Keratinocyte (primary cell): Measurements from ENCODE around the gene DAB1. TPM values are rescaled to one million over a fixed set of nuclear protein-coding genes. Genes with fewer than 3 reads are reported as not detected.

Experiments
- DNase-seq: peaks from one replicate; pipeline ENCODE4 v3.0.0-alpha.2; 2011; ENCODE audit warnings: low read depth, missing footprints, low spot score
- FAIRE-seq: peaks from 2 replicates; lab custom pipeline; 2011; peaks lifted over from hg19 to GRCh38; lab: Jason Lieb, UNC
- H2AFZ ChIP-seq: 2 replicates; pipeline ENCODE4 v1.6.0; 2012; ENCODE audit warnings: low read length, control low read depth, inconsistent platforms; ENCODE audit not compliant: control insufficient read depth
- H3K27ac ChIP-seq: 2 replicates; pipeline ENCODE4 v1.5.1; 2011; ENCODE audit warnings: low read length; ENCODE audit not compliant: control insufficient read depth, insufficient read depth
- H3K27me3 ChIP-seq: 3 replicates; pipeline ENCODE4 v1.6.0; 2011; ENCODE audit warnings: low read length; ENCODE audit not compliant: control insufficient read depth, insufficient read depth; ENCODE audit errors: extremely low read depth
- H3K36me3 ChIP-seq, 2 experiments: 2 replicates in 1 of 2; 3 replicates in 1 of 2; pipeline ENCODE4 v1.5.1; 2011; ENCODE audit warnings: low read length in 2 of 2, mild to moderate bottlenecking in 1 of 2; ENCODE audit not compliant: control insufficient read depth in 2 of 2, insufficient read depth in 2 of 2; ENCODE audit errors: extremely low read depth in 1 of 2
- H3K4me1 ChIP-seq: 3 replicates; pipeline ENCODE4 v1.5.1; 2011; ENCODE audit warnings: low read length; ENCODE audit not compliant: control insufficient read depth, insufficient read depth; ENCODE audit errors: extremely low read depth
- H3K4me2 ChIP-seq: 3 replicates; pipeline ENCODE4 v1.6.0; 2011; ENCODE audit warnings: low read depth, low read length; ENCODE audit not compliant: control insufficient read depth, insufficient read depth; ENCODE audit errors: extremely low read depth
- H3K4me3 ChIP-seq, 3 experiments: fragments of 200-600 bp in 1 of 3; sonication (generic) in 1 of 3; 2 replicates in 2 of 3; 3 replicates in 1 of 3; pipeline ENCODE4 v1.5.1; 2011 to 2016; ENCODE audit warnings: low read length in 3 of 3, mild to moderate bottlenecking in 3 of 3, control low read depth in 2 of 3, inconsistent platforms in 1 of 3, low read depth in 1 of 3, mixed read lengths in 1 of 3, mixed run types in 1 of 3, moderate library complexity in 1 of 3; ENCODE audit not compliant: control insufficient read depth in 2 of 3, insufficient read depth in 2 of 3; ENCODE audit errors: extremely low read depth in 1 of 3
- H3K79me2 ChIP-seq: 2 replicates; pipeline ENCODE4 v1.6.0; 2012; ENCODE audit warnings: low read length; ENCODE audit not compliant: control insufficient read depth, insufficient read depth
- H3K9ac ChIP-seq: 3 replicates; pipeline ENCODE4 v1.6.0; 2011; ENCODE audit warnings: low read length; ENCODE audit not compliant: control insufficient read depth, insufficient read depth; ENCODE audit errors: extremely low read depth
- H3K9me1 ChIP-seq: 3 replicates; pipeline ENCODE4 v1.6.0; 2011; ENCODE audit warnings: low read length; ENCODE audit not compliant: control insufficient read depth, insufficient read depth; ENCODE audit errors: extremely low read depth
- H3K9me3 ChIP-seq: 2 replicates; pipeline ENCODE4 v1.5.1; 2012; ENCODE audit warnings: low read depth, low read length; ENCODE audit not compliant: control insufficient read depth
- H4K20me1 ChIP-seq: 3 replicates; pipeline ENCODE4 v1.6.0; 2011; ENCODE audit warnings: low read length; ENCODE audit not compliant: control insufficient read depth, insufficient read depth; ENCODE audit errors: extremely low read depth
- CTCF ChIP-seq, 3 experiments: IDR thresholded peaks in 1 of 3; conservative IDR thresholded peaks in 1 of 3; optimal IDR thresholded peaks in 1 of 3; 2 replicates in 2 of 3; 3 replicates in 1 of 3; pipeline versions ENCODE3 to v1.5.1; 2011; ENCODE audit warnings: low read length in 3 of 3, mild to moderate bottlenecking in 3 of 3, moderate library complexity in 2 of 3, control low read depth in 1 of 3, inconsistent platforms in 1 of 3; ENCODE audit not compliant: insufficient read depth in 2 of 3; ENCODE audit errors: extremely low read depth in 1 of 3
- EZH2 ChIP-seq: IDR thresholded peaks from one replicate; pipeline ENCODE4 v1.6.1; 2012; ENCODE audit warnings: inconsistent platforms, mild to moderate bottlenecking, low read length, moderate library complexity
- dilution Hi-C: fragments of 300-500 bp; cut with MboI; formaldehyde crosslinking; loops from one replicate; pipeline ENCODE4 v1.7.0; 2020; ENCODE audit warnings: low sequenced_read_pairs; ENCODE audit not compliant: extremely low pct_ligation_motif_present
- polyA plus RNA-seq, 5 experiments: library from polyadenylated mRNA; depleted of rRNA in 3 of 5; stranded (reverse) in 3 of 5; stranded (forward) in 1 of 5; unstranded in 1 of 5; fragments of >200 nt; gene quantifications; 1 replicate in 1 of 5; 2 replicates in 3 of 5; 3 replicates in 1 of 5; pipeline versions ENCODE4 v1.2.1 to v1.2.3, GENCODE V29; 2011 to 2012; ENCODE audit warnings: missing spikeins in 2 of 5, low read depth in 1 of 5, low replicate concordance in 1 of 5

DAB1 gene
- polyA plus RNA-seq, 1 donor (not counting 4 experiments of a cell fraction or from before 2014, with no cell fraction given), result 0.01 TPM

- Histone ChIP-seq H3K9me1 (no peaks in the 10 kb centered on the region), H3K4me3 (no peak overlapping the region), H3K4me1 (no peaks in the 10 kb centered on the region), H3K36me3 (no peaks in the 10 kb centered on the region), H3K9ac (no peak overlapping the region), H3K27me3 (no peaks in the 10 kb centered on the region), H3K79me2 (no peaks in the 10 kb centered on the region), H4K20me1 (no peaks in the 10 kb centered on the region), H2AFZ (no peak overlapping the region), H3K27ac (no peak overlapping the region), H3K4me2 (no peak overlapping the region), H3K9me3 (no peaks in the 10 kb centered on the region)
- dilution Hi-C loops, result no loop called here
- FAIRE-seq, result no peak
- DNase-seq, result no peak
- no peak for TF ChIP-seq EZH2
- no peak for TF ChIP-seq CTCF (optimal IDR thresholded peaks at IDR 0.05 in 1 of 3, IDR thresholded peaks at IDR 0.05 in 1 of 3, conservative IDR thresholded peaks at IDR 0.05 in 1 of 3; ENCODE audit: extremely low read depth in 1 of 3, insufficient read depth in 2 of 3, low read length in 3 of 3)
These were observed 39.6 kb downstream of the DAB1 start for GRCh38 chr1:57384284-57384683.

GRCh38 chr1:57381871-57382270, 42.0 kb downstream of the DAB1 start:
- Histone ChIP-seq H3K9me1 (no peaks in the 10 kb centered on the region), H3K27ac (no peak overlapping the region), H3K4me1 (no peaks in the 10 kb centered on the region), H3K36me3 (no peaks in the 10 kb centered on the region), H3K4me2 (no peak overlapping the region), H4K20me1 (no peaks in the 10 kb centered on the region), H2AFZ (no peak overlapping the region), H3K27me3 (no peaks in the 10 kb centered on the region), H3K79me2 (no peaks in the 10 kb centered on the region), H3K4me3 (no peak overlapping the region), H3K9me3 (no peaks in the 10 kb centered on the region), H3K9ac (no peak overlapping the region)
- DNase-seq (no peak), FAIRE-seq (no peak)
- no peak for TF ChIP-seq CTCF (optimal IDR thresholded peaks at IDR 0.05 in 1 of 3, IDR thresholded peaks at IDR 0.05 in 1 of 3, conservative IDR thresholded peaks at IDR 0.05 in 1 of 3; ENCODE audit: extremely low read depth in 1 of 3, insufficient read depth in 2 of 3, low read length in 3 of 3)
- no peak for TF ChIP-seq EZH2
- dilution Hi-C loops, result no loop called here
